SIG-M5 treated with dmso at 0.1 percent for 504 hours (cell line): ENCODE results near the gene CPD.
"Not testable (repeated sequence)": the region's sequence is repeated elsewhere in the genome, so short reads cannot be mapped to it uniquely, and the experiment has no call there.

Experiments
- DNase-seq: peaks from one replicate; lab custom pipeline; 2025; ENCODE audit not compliant: unreplicated experiment; lab: John Stamatoyannopoulos, UW

CPD gene

GRCh38 chr17:30382345-30382744 lies 3.6 kb downstream of the CPD start:
- DNase-seq: no peak

DNA sequence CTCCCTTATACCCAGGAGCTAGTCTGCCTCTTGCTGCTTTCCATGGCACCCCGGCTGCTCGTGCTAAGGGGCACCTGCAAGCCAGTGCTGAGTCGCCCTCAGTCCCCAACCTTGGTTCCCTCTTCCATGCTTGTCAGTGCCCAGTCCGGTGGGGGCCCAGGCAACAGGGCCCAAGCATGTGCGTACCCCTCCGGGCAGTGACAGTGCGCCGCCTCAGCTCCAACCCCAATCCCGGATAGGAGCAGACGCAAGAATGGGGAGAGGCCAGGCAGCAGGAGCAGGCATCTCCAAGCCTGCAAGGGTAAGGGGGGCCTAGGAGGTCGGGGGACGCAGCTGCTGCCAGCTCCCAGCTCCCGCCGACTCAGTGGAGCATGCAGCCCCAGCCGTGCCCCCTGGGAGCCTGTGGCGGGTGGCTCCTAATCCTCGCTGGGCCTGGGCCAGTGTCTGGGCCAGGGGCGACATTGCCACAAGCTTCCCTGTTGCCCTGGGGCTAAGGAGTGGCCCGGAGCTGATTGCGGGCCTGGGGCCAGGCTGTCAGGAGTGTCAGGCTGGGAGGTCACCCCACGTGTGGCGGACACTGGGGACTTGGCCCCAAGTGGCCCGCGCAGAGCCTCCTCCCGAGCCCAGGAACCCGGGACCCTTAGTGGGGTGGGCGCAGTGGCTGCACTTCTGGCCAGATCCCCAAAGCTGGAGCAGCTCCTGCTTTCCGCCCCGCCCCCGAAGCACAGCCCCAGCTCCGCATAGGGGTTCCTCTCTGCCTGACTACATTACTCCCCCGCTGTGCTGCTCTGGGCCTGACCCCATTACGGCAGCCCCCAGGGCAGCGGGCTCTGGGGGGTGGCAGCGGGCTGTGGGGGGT lies 9.8 kb downstream of the CPD start:
- no peak for DNase-seq

DNA sequence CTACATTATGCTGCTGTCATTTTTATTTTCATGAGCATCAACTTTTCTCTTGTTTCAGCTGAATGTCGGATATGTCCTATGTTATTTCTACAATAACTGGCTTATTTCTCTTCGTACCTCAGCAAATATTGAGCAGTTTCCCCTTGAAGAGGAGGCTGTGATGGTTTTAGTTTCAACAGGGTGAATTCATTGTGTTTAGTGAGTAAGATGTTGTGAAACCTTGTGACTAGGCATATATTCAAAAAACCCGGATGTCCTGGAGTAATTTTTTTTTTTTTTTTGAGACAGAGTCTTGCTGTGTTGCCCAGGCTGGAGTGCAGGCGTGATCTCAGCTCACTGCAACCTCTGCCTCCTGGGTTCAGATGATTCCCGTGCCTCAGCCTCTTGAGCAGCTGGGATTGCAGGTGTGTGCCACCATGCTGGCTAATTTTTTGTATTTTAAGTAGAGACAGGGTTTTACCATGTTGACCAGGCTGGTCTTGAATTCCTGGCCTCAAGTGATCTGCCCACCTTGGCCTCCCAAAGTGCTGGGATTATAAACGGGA lies 11.1 kb downstream of the CPD start:
- DNase-seq: peak; percentile 59

- no peak for DNase-seq
Observed at GRCh38 chr17:30391534-30391933, 12.8 kb downstream of the CPD start.

- DNase-seq: no peak
Observed at GRCh38 chr17:30393491-30393890, 14.8 kb downstream of the CPD start.

- no peak for DNase-seq
Observed at GRCh38 chr17:30393911-30394867, 15.5 kb downstream of the CPD start.

DNA sequence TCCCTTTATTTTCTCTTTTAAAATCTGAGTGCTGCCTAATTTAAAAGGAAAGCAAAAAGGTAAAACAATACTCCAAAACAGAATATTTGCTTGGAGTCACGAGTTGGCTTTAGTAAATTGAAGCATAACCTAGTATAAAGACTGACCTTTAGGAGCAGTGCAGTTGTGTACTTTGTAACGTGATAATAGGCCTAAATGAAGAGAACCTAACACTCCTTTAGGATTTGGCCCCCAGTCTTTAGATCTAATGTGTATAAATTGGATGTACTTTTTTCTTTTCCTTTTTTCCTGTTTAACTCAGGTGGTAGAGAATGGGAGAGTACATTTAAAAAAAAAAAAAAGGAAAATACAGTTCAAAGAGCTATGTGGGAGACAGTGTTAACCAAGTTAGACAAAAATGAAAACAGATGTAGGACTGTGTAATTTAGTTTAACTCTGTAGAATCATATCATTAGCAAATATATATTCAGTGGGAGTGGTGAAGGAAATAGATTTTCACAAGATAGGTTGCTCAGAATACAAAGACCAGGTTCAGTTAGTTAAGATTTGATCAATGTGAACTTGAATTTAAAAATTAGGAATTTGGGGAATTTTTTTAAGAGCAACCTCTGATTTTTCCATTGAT lies 16.8 kb downstream of the CPD start:
- DNase-seq: no peak

DNA sequence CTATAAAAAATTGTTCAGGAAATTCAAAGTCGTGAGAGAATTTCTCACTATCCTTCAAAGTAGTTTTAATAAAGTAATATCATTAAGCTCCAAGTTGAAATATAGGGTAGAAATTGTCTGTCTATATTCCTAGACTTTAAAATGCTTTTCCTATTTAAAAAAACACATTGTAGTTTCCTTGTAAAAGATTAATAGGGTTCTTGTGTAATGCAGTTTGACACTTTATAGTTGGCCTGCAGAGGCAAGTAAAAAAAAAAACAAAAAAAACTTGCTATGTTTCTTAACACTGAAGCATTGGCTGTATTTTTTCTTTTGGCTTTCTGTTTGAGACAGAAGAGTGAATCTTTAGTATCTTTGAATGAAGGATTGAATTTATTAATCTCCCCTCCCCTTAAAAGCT lies 17.4 kb downstream of the CPD start:
- no peak for DNase-seq

DNA sequence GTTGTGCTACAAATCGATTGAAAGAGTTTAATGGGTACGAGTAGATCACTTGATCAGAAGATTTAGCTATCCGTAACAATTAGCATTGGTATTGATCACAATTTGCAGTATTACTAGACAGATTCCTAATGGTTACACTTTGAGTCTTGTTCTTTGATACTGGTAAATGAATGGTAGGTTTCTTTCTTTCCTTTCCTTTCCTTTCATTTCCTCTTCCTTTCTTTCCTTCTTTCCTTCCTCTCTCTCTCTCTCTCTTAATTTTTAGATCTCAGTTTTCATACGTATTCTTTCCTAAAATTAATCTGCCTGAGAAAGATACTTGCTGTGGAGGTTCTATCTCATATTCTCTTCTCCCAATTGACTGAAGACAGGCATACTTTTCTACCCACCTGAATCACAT lies 17.9 kb downstream of the CPD start:
- DNase-seq: no peak

DNA sequence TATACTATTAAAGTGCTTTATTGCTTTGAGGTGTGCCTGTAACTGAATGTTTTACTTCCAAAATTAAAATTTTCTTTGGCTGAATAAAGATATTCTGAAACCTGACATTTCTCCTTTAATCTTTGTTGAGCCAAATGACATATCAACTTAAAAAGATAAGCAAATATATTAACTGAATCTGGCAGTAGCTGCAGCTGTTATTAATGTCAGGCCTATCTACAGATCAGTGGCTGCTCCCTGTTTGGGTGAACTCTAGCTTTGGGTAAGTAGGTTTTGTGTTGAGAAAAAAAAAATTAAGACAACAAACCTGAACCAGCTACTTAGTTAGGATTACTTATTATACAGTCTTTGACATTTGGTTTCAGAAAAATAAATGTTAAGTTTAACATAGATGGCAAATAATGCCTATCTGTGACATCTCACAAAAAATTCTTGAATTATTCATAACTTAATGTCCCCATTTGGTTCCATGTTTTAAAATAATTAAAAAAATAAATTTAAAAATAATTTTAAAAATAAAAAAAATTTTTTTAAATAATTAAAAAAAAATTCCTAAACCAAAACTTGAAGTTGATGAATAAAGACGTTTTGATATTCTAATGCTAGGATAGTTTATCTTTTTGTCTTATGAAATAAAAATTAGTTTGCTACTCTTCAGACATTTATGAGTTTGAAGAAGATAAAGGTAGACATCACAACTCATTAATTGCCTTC lies 19.8 kb downstream of the CPD start:
- DNase-seq: no peak

GRCh38 chr17:30401097-30401496 lies 22.4 kb downstream of the CPD start:
- DNase-seq: peak; percentile 17

DNA sequence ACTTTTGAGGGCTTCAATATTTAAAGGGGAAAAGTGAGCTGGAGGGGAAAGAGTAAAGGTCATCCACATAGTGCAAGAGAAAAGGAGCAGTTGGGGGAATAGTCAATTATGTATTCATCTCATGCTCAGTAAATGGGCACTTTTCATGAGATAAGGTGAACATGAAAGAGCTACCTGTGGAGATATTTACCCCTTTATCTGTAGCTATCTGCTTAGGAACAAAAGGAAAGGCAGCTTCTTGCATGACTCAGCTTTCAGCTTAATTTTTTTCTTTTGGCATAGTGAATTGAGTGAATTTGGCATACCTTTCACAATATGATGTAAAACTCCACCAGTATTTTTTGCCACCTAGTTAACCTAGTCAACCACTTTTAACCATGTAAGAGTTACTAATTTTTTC lies 26.4 kb downstream of the CPD start:
- no peak for DNase-seq

DNA sequence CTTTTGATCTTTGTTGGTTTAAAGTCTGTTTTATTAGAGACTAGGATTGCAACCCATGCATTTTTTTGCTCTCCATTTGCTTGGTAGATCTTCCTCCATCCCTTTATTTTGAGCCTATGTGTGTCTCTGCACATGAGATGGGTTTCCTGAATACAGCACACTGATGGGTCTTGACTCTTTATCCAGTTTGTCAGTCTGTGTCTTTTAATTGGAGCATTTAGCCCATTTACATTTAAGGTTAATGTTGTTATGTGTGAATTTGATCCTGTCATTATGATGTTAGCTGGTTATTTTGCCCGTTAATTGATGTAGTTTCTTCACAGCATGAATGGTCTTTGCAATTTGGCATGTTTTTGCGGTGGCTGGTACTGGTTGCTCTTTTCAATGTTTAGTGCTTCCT lies 31.9 kb downstream of the CPD start:
- DNase-seq: not testable (repeated sequence)

GRCh38 chr17:30412008-30412496 lies 33.3 kb downstream of the CPD start:
- not testable (repeated sequence) for DNase-seq

GRCh38 chr17:30413109-30413508 lies 34.4 kb downstream of the CPD start:
- DNase-seq: no peak

- DNase-seq: no peak
Observed at GRCh38 chr17:30414486-30414885, 35.8 kb downstream of the CPD start.

DNA sequence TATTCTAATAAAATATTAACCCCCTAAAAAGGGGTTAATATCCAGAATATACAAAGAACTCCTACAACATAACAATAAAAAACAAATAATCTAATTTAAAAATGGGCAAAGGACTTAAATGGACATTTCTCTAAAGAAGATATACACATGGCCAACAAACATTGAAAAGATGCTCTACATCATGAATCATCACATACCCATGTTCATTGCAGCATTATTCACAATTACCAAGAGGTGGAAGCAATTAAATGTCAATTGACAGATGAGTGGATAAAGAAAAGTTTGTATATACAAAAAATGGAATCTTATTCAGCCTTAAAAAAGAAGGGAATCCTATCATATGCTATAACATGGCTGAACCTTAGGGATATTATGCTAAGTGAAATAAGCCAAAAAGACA lies 36.8 kb downstream of the CPD start:
- no peak for DNase-seq

DNA sequence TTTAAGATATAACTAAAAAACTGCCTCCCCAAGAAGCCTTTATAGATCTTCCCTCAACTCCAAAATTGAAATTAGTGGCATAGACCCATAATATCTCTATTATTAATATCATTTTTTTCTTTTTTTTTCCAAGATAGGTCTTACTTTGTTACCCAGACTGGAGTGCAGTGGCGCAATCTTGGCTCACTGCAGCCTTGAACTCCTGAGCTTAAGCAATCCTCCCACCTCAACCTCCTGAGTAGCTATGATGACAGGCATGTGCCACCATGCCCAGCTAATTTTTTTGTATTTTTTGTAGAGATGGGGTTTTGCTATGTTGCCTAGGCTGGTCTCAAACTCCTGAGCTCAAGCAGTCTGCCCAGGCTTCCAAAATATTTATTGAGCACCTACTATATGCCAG lies 39.3 kb downstream of the CPD start:
- DNase-seq: not testable (repeated sequence)

GRCh38 chr17:30421592-30421991 lies 42.9 kb downstream of the CPD start:
- DNase-seq: no peak

- DNase-seq: no peak
Observed at GRCh38 chr17:30422171-30422570, 43.4 kb downstream of the CPD start.
